B cell (primary cell): ENCODE data around the gene PARD3. TPM values are rescaled to one million over a fixed set of nuclear protein-coding genes. Genes with fewer than 3 reads are reported as not detected.

Experiments used
- ATAC-seq: fragments of 200-7000 bp; cut with Tn5 transposase; one replicate; pipeline ENCODE4 v1.10.0; 2021; ENCODE audit warnings: low read depth, mild to moderate bottlenecking, moderate number of reproducible peaks, moderate library complexity
- CTCF ChIA-PET: fragments of 350-600 bp; sonication (Branson Sonifier 250); formaldehyde crosslinking; loops from one replicate; lab custom pipeline; 2021; ENCODE audit warnings: antibody characterized with exemption, inconsistent platforms; lab: Charles Lee
- POLR2A ChIA-PET: fragments of 350-600 bp; sonication (Branson Sonifier 250); formaldehyde crosslinking; loops from one replicate; lab custom pipeline; 2021; ENCODE audit warnings: antibody characterized with exemption; lab: Charles Lee
- DNase-seq: peaks from one replicate; pipeline ENCODE4 v3.0.0; 2013
- H2AFZ ChIP-seq: 2 replicates; pipeline ENCODE4 v1.6.1; 2012; ENCODE audit warnings: mild to moderate bottlenecking, low read depth, low read length; ENCODE audit not compliant: insufficient read depth, poor library complexity, severe bottlenecking
- H3K27ac ChIP-seq, 2 donors: 1 replicate in 1 of 2; 2 replicates in 1 of 2; pipeline ENCODE4 v1.5.1; 2012 to 2013; ENCODE audit warnings: low read length in 2 of 2, mild to moderate bottlenecking in 2 of 2, moderate library complexity in 1 of 2
- H3K27me3 ChIP-seq, 4 experiments: fragments of 200-600 bp in 1 of 4; sonication (generic) in 1 of 4; replicated peaks in 1 of 4; 1 replicate in 2 of 4; 2 replicates in 2 of 4; pipeline versions ENCODE4 v1.6.1 to v1.7.0; 2013 to 2016; ENCODE audit warnings: low read length in 3 of 4, mild to moderate bottlenecking in 2 of 4, mixed read lengths in 1 of 4, moderate library complexity in 1 of 4; ENCODE audit not compliant: insufficient read depth in 4 of 4, control insufficient read depth in 3 of 4; ENCODE audit errors: control extremely low read depth in 1 of 4
- H3K36me3 ChIP-seq, 2 experiments: replicated peaks in 1 of 2; 1 replicate in 1 of 2; 2 replicates in 1 of 2; pipeline versions ENCODE4 v1.6.1 to v1.7.1; 2013; ENCODE audit warnings: low read length in 1 of 2; ENCODE audit not compliant: insufficient read depth in 2 of 2, control insufficient read depth in 1 of 2; ENCODE audit errors: control extremely low read depth in 1 of 2, extremely low read depth in 1 of 2
- H3K4me1 ChIP-seq, 2 donors: fragments of 200-600 bp in 1 of 2; sonication (generic) in 1 of 2; 1 replicate in 1 of 2; 2 replicates in 1 of 2; pipeline versions ENCODE4 v1.5.1 to v1.6.1; 2013 to 2017; ENCODE audit warnings: low read length in 2 of 2; ENCODE audit not compliant: control insufficient read depth in 2 of 2, insufficient read depth in 2 of 2
- H3K4me2 ChIP-seq: replicated peaks from 2 replicates; pipeline ENCODE3; 2012; ENCODE audit warnings: mild to moderate bottlenecking, low read depth, low read length; ENCODE audit not compliant: poor library complexity, severe bottlenecking
- H3K4me3 ChIP-seq, 5 experiments: fragments of 200-600 bp in 1 of 5; sonication (generic) in 1 of 5; 1 replicate in 3 of 5; 2 replicates in 2 of 5; pipeline versions ENCODE4 v1.5.1 to v1.7.0; 2011 to 2016; ENCODE audit warnings: low read length in 4 of 5, mild to moderate bottlenecking in 4 of 5, low read depth in 2 of 5, control low read depth in 1 of 5, moderate library complexity in 1 of 5; ENCODE audit not compliant: insufficient read depth in 1 of 5; ENCODE audit errors: control extremely low read depth in 1 of 5, extremely low read depth in 1 of 5
- H3K79me2 ChIP-seq: fragments of 200-600 bp; sonication (generic); one replicate; pipeline ENCODE4 v1.6.0; 2016; ENCODE audit warnings: low read length; ENCODE audit not compliant: control insufficient read depth, insufficient read depth
- H3K9ac ChIP-seq: fragments of 200-600 bp; sonication (generic); 2 replicates; pipeline ENCODE4 v1.6.1; 2017; ENCODE audit warnings: mild to moderate bottlenecking, low read length, moderate library complexity
- H3K9me3 ChIP-seq, 3 donors: one replicate each; pipeline versions ENCODE4 v1.6.1 to v1.7.1; 2013; ENCODE audit warnings: low read length in 2 of 3; ENCODE audit not compliant: control insufficient read depth in 2 of 3, insufficient read depth in 1 of 3; ENCODE audit errors: control extremely low read depth in 1 of 3
- H4K20me1 ChIP-seq: 2 replicates; pipeline ENCODE4 v1.6.0; 2012; ENCODE audit warnings: mild to moderate bottlenecking, low read length; ENCODE audit not compliant: insufficient read depth, control insufficient read depth, poor library complexity, severe bottlenecking
- H3K27ac Mint-ChIP-seq: one replicate; pipeline ENCODE4 v1.8.0; 2021; ENCODE audit warnings: mixed read lengths
- H3K27me3 Mint-ChIP-seq: one replicate; pipeline ENCODE4 v1.8.0; 2021; ENCODE audit warnings: mixed read lengths
- H3K4me1 Mint-ChIP-seq: one replicate; pipeline ENCODE4 v1.8.0; 2021; ENCODE audit warnings: mixed read lengths
- H3K4me3 Mint-ChIP-seq: one replicate; pipeline ENCODE4 v1.8.0; 2021; ENCODE audit warnings: mixed read lengths
- H3K9me3 Mint-ChIP-seq: one replicate; pipeline ENCODE4 v1.8.0; 2022; ENCODE audit warnings: mixed read lengths; ENCODE audit not compliant: insufficient read depth
- EZH2 ChIP-seq: IDR thresholded peaks from 2 replicates; pipeline ENCODE4 v1.6.1; 2012; ENCODE audit warnings: borderline replicate concordance, low read depth, mild to moderate bottlenecking, moderate library complexity, low read length; ENCODE audit not compliant: insufficient read depth, poor library complexity, severe bottlenecking
- WGBS: methylation state at CpG from one replicate; pipeline ENCODE4 v1.1.5; 2013; ENCODE audit warnings: missing lambda C conversion rate; ENCODE audit not compliant: insufficient coverage; 5-methylcytosine and 5-hydroxymethylcytosine counted together
- intact Hi-C: fragments of 100-400 bp; cut with micrococcal nuclease; formaldehyde crosslinking; loops from one replicate; pipeline ENCODE4 v1.10.0; 2022
- polyA plus RNA-seq: library from polyadenylated mRNA; depleted of rRNA; stranded (reverse); fragments of >200 nt; gene quantifications from 2 replicates; pipeline ENCODE4 v1.2.3, GENCODE V29; 2012
- total RNA-seq, 2 donors: library from RNA; stranded (reverse); fragments of 120-200 nt in 1 of 2; gene quantifications; 1 replicate in 1 of 2; 2 replicates in 1 of 2; pipeline versions ENCODE4 v1.2.3 to v1.2.4, GENCODE V29; 2013 to 2022
- TF ChIP-seq, protein P1 (sequence below): fragments of 200-600 bp; IDR thresholded peaks from one replicate; pipeline ENCODE4 v1.8.0; 2022; ENCODE audit warnings: antibody characterized with exemption, mild to moderate bottlenecking

PARD3 gene
- total and polyA plus RNA-seq, 2 donors (not counting 1 experiment from before 2014, with no cell fraction given), result not detected

DNA sequence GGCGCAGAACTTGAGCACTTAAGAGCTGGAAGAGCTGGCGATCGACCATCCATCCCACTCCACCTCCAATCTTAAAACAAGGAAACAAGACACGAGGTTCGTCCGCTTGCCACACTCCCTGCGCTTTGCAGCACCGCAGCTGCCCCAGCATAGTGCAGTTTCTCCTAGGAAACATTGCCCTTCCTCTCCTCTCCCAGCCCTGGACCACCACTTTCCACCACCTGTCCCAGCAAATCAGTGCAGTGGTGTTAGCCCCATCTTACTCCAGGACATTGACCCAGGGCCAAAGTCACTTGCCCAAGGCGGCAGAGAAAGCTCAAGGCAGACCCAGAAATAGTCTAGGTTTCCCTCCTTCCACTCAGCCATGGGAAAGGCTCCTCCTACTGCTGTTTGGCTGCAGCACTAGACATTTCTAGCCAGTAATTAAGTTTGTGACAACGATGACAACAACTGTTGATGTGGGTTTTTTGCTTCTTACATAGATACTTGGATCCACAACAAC lies 1.5 kb upstream of the PARD3 start:
- Histone ChIP-seq H3K4me2 (no peak overlapping the region), H2AFZ (no peak overlapping the region), H3K4me1 (peaks cover 3 to 7% of the 10 kb centered on the region in 2 donors), H3K9me3 (peaks cover 0 to 3% (median 0%) of the 10 kb centered on the region in 3 donors), H3K79me2 (no peaks in the 10 kb centered on the region), H4K20me1 (no peaks in the 10 kb centered on the region), H3K36me3 (no peaks in the 10 kb centered on the region), H3K9ac (no peak overlapping the region), H3K27me3 (peaks cover 0 to 36% (median 5%) of the 10 kb centered on the region in 4 experiments), H3K27ac (no peak overlapping the region), H3K4me3 (no peak overlapping the region)
- ChIA-PET POLR2A (no interaction called here), CTCF (no interaction called here)
- TF ChIP-seq, protein P1, sequence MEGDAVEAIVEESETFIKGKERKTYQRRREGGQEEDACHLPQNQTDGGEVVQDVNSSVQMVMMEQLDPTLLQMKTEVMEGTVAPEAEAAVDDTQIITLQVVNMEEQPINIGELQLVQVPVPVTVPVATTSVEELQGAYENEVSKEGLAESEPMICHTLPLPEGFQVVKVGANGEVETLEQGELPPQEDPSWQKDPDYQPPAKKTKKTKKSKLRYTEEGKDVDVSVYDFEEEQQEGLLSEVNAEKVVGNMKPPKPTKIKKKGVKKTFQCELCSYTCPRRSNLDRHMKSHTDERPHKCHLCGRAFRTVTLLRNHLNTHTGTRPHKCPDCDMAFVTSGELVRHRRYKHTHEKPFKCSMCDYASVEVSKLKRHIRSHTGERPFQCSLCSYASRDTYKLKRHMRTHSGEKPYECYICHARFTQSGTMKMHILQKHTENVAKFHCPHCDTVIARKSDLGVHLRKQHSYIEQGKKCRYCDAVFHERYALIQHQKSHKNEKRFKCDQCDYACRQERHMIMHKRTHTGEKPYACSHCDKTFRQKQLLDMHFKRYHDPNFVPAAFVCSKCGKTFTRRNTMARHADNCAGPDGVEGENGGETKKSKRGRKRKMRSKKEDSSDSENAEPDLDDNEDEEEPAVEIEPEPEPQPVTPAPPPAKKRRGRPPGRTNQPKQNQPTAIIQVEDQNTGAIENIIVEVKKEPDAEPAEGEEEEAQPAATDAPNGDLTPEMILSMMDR, result no peak
- TF ChIP-seq EZH2, result no peak
- Mint-ChIP-seq H3K4me1 (peaks cover 13% of the 10 kb centered on the region), H3K4me3 (peak overlapping the region; percentile 42), H3K27me3 (peaks cover 45% of the 10 kb centered on the region), H3K27ac (no peak overlapping the region), H3K9me3 (no peaks in the 10 kb centered on the region)
- intact Hi-C loops, result no loop called here
- DNase-seq, result no peak
- 5% methylated on average over 9 of the region's 10 CpGs for WGBS
- no peak for ATAC-seq

DNA sequence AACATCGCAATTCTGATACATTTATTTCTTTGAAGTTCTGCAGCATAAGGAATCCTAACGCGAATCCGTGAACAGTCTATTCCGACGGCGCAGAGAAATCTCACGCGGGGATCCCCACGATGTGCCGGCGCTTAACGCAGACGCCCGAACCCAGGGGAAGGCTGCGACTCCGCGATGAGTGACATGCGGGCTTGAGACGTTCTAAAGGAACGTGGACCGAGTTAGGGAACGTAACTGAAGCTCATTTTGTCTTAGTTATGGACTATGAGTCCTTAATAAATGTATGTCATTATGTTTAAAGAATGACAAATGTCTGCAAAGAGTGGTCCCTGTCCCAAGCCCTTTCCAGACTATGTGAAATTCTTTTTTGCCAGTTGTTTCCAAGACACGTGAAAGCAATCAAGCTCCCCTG lies 995 bp upstream of the PARD3 start:
- H3K9me3 Mint-ChIP-seq, result no peaks in the 10 kb centered on the region
- intact Hi-C loops, result no loop called here

More for the DNA sequence above, 995 bp upstream of the PARD3 start:
- H3K4me1 Mint-ChIP-seq, result peaks cover 13% of the 10 kb centered on the region
- no peaks in the 10 kb centered on the region for H4K20me1 ChIP-seq
- H3K4me1 ChIP-seq, result peaks cover 3 to 7% of the 10 kb centered on the region in 2 donors
- DNase-seq (no peak), ATAC-seq (no peak)
- H3K9ac ChIP-seq, result no peak overlapping the region
- peak overlapping the region; percentile 50 for H3K4me2 ChIP-seq
- H3K79me2 ChIP-seq, result no peaks in the 10 kb centered on the region
- WGBS, result 2% methylated on average over 24 of the region's 24 CpGs
- H3K9me3 ChIP-seq, result peaks cover 0 to 3% (median 0%) of the 10 kb centered on the region in 3 donors
- H3K27me3 ChIP-seq, result peaks cover 0 to 37% (median 5%) of the 10 kb centered on the region in 4 experiments
- peaks cover 49% of the 10 kb centered on the region for H3K27me3 Mint-ChIP-seq
- H3K27ac Mint-ChIP-seq, result no peak overlapping the region
- H3K4me3 ChIP-seq, result no peak overlapping the region
- no peak overlapping the region for H3K27ac ChIP-seq
- TF ChIP-seq, protein P1, result no peak
- no peak for TF ChIP-seq EZH2
- no peaks in the 10 kb centered on the region for H3K36me3 ChIP-seq
- H3K4me3 Mint-ChIP-seq, result peak overlapping the region; percentile 65
- ChIA-PET POLR2A (no interaction called here), CTCF (no interaction called here)
- peak overlapping the region; percentile 28 for H2AFZ ChIP-seq
